ENCODE measurements around the gene SOX15. TPM values are rescaled to one million over a fixed set of nuclear protein-coding genes. Genes with fewer than 3 reads are reported as not detected.

SOX15 gene
- total and polyA plus RNA-seq, 2 of the 4 experiments (the other 2 are of a cell fraction), result 0.18 to 0.62 TPM

DNA sequence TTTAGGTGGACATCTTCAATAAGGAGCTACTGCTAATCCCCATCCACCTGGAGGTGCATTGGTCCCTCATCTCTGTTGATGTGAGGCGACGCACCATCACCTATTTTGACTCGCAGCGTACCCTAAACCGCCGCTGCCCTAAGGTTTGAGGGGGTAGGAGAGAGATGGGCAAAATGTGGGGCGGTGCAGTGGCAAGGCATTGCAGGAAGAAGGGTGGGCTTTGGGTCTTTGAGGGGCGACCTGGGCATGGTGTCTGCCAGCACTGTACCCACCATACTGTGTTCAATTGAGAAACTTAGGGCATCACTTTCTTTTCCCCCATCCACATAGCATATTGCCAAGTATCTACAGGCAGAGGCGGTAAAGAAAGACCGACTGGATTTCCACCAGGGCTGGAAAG lies 19.5 kb downstream of the SOX15 start:
- Histone ChIP-seq H3K9me3 (ENCODE audit: control insufficient read depth, insufficient read depth, low read length) (no peaks in the 10 kb centered on the region), H3K4me1 (ENCODE audit: control insufficient read depth, insufficient read depth, low read length) (peaks cover 6% of the 10 kb centered on the region), H3K23ac (ENCODE audit: low read depth, low read length) (no peak overlapping the region), H3K79me1 (ENCODE audit: low read depth in 1 of 2, low read length in 2 of 2) (peaks cover 16 to 50% of the 10 kb centered on the region in 2 experiments), H3K9ac (ENCODE audit: low read depth, low read length) (no peak overlapping the region), H3K4me2 (ENCODE audit: low read depth, low read length) (no peak overlapping the region), H3K56ac (ENCODE audit: extremely low read depth, insufficient read depth, low read length) (no peak overlapping the region), H2BK120ac (ENCODE audit: low read depth, low read length) (no peak overlapping the region), H3K4me3 (ENCODE audit: insufficient read depth, low read depth, low read length) (no peak overlapping the region), H3K27ac (ENCODE audit: insufficient read depth, low read length) (no peak overlapping the region), H3K4ac (ENCODE audit: low read depth, low read length) (no peak overlapping the region), H3K18ac (ENCODE audit: low read depth, low read length) (no peak overlapping the region), H2AK5ac (ENCODE audit: low read depth, low read length) (no peak overlapping the region), H3K36me3 (ENCODE audit: control insufficient read depth, insufficient read depth, low read length) (peaks cover 47% of the 10 kb centered on the region), H2BK5ac (ENCODE audit: low read depth, low read length, poor library complexity, severe bottlenecking) (no peak overlapping the region), H2AFZ (replicated peaks; ENCODE audit: low read length, poor library complexity) (no peak overlapping the region), H3K9me1 (ENCODE audit: insufficient read depth, low read length) (peaks cover 6% of the 10 kb centered on the region; the same call in 1 of the 2 replicates), H3K27me3 (ENCODE audit: control insufficient read depth, insufficient read depth, low read length) (no peaks in the 10 kb centered on the region), H4K91ac (ENCODE audit: insufficient read depth, low read depth, low read length) (no peak overlapping the region), H4K20me1 (ENCODE audit: insufficient read depth, low read length) (peaks cover 27% of the 10 kb centered on the region), H2BK20ac (ENCODE audit: low read depth, low read length) (no peak overlapping the region), H2AK9ac (replicated peaks; ENCODE audit: low read depth, low read length, poor library complexity) (no peak overlapping the region), H4K8ac (ENCODE audit: low read depth in 2 of 2, low read length in 2 of 2) (no peak overlapping the region), H2BK15ac (ENCODE audit: low read depth, low read length) (no peak overlapping the region), H3K14ac (replicated peaks; ENCODE audit: low read depth, low read length) (no peak overlapping the region), H4K5ac (ENCODE audit: low read depth, low read length) (no peak overlapping the region)
- ChIA-PET CTCF (interaction anchor here (1.1 kb wide), 1 partner anchor 13 kb away, joined by 3 read pairs; the partner anchor contains the start of gene MPDU1), POLR2A (ENCODE audit: unreplicated experiment) (interaction anchor here (1.0 kb wide), 1 partner anchor 117 kb away, joined by 3 read pairs; the partner anchor contains the start of gene TP53)
- DNase-seq, result no peak
- TF ChIP-seq MXI1 (IDR thresholded peaks at IDR 0.05; ENCODE audit: borderline replicate concordance, low read depth, low read length) (no peak), POLR2A (IDR thresholded peaks at IDR 0.05; ENCODE audit: low read depth, low read length) (no peak), ELK1 (IDR thresholded peaks at IDR 0.05; ENCODE audit: borderline replicate concordance, low read depth, low read length) (no peak)
- TF ChIP-seq, protein P1, sequence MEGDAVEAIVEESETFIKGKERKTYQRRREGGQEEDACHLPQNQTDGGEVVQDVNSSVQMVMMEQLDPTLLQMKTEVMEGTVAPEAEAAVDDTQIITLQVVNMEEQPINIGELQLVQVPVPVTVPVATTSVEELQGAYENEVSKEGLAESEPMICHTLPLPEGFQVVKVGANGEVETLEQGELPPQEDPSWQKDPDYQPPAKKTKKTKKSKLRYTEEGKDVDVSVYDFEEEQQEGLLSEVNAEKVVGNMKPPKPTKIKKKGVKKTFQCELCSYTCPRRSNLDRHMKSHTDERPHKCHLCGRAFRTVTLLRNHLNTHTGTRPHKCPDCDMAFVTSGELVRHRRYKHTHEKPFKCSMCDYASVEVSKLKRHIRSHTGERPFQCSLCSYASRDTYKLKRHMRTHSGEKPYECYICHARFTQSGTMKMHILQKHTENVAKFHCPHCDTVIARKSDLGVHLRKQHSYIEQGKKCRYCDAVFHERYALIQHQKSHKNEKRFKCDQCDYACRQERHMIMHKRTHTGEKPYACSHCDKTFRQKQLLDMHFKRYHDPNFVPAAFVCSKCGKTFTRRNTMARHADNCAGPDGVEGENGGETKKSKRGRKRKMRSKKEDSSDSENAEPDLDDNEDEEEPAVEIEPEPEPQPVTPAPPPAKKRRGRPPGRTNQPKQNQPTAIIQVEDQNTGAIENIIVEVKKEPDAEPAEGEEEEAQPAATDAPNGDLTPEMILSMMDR (conservative IDR thresholded peaks at IDR 0.05; ENCODE audit: low read depth, low read length), result no peak
- WGBS, 2 experiments (ENCODE audit: extremely low coverage in 2 of 2, insufficient read length in 1 of 2), result no CpG with 5 or more reads among the region's 10 CpGs
- intact Hi-C loops (cut with micrococcal nuclease) (loop anchor here (5.0 kb wide), 1 partner anchor 272 kb away; no protein-coding TSS in a partner anchor), dilution Hi-C loops (cut with HindIII; ENCODE audit: low sequenced_read_pairs, unreplicated experiment) (no loop called here), in situ Hi-C loops (cut with MboI; ENCODE audit: low sequenced_read_pairs) (no loop called here)
- no TSS peak for BruUV-seq (replicated peaks)
- ATAC-seq (ENCODE audit: low read depth), result no peak
